SK-N-SH treated with all-trans-retinoic acid at 6 μM for 48 hours (cell line): Measurements from ENCODE around the gene C18orf63.

Experiments used
- CSDC2 ChIP-seq: fragments of 250-450 bp; sonication (Bioruptor Pico); IDR thresholded peaks from 2 replicates; pipeline ENCODE4 v1.5.0; 2020; ENCODE audit warnings: mild to moderate bottlenecking, moderate library complexity
- PPARA ChIP-seq: fragments of 250-450 bp; sonication (Bioruptor Pico); IDR thresholded peaks from 2 replicates; pipeline ENCODE4 v1.5.0; 2020; ENCODE audit warnings: mild to moderate bottlenecking, borderline replicate concordance
- ZNF70 ChIP-seq: fragments of 450-650 bp; formaldehyde crosslinking; IDR thresholded peaks from 2 replicates; pipeline ENCODE4 v1.5.0; 2020; ENCODE audit warnings: mild to moderate bottlenecking, moderate library complexity
- TF ChIP-seq, protein P1 (sequence below): fragments of 250-450 bp; sonication (Bioruptor Pico); IDR thresholded peaks from 2 replicates; pipeline ENCODE4 v1.8.0; 2020; ENCODE audit warnings: mild to moderate bottlenecking, moderate library complexity, borderline replicate concordance

DNA sequence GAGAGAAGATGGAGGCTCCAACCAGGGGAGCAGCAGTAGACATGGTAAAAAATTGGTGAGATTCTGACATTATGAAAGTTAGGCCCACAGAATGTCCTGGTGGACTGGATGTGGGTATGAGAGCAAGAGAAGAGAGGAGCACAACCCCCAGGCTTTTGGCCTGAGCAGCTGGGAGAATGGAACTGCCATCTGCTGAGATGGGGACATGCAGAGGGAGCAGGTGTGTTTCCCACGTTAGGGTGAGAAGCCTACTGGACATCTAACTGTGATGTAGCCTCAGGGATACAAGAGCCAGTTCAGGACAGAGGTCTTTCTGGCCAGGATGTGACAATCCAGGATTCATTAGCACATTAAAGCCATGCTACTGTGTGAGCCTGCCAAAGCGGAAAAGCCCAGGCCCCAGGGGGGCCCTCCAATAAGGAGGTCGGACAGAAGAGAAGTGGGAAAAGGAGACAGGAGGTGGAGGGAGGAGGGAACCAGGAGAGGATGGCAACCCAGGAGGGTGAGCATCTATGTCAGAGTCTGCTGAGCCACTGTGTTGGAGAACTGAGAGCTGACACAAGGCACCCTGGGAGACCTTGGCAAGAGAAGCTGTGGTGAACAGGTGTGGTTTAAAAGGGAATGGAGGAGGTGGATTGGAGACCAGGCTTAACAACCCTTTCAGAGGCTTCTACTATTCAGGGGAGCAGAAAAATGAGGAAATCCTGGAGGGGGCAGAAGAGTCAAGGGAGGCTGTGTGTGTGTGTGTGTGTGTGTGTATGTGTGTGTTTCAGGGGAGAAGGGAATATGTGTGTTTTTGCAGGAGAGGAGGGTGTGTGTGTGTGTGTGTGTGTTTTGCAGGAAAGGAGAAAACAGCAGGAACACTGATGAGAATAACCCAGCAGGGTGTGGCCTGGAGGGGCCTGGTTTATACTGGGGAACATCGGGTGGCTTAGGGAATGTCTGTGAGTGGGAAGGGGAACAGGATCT lies 34.3 kb upstream of the C18orf63 start:
- no peak for TF ChIP-seq PPARA (CRISPR knock-in tag)
- TF ChIP-seq, protein P1, sequence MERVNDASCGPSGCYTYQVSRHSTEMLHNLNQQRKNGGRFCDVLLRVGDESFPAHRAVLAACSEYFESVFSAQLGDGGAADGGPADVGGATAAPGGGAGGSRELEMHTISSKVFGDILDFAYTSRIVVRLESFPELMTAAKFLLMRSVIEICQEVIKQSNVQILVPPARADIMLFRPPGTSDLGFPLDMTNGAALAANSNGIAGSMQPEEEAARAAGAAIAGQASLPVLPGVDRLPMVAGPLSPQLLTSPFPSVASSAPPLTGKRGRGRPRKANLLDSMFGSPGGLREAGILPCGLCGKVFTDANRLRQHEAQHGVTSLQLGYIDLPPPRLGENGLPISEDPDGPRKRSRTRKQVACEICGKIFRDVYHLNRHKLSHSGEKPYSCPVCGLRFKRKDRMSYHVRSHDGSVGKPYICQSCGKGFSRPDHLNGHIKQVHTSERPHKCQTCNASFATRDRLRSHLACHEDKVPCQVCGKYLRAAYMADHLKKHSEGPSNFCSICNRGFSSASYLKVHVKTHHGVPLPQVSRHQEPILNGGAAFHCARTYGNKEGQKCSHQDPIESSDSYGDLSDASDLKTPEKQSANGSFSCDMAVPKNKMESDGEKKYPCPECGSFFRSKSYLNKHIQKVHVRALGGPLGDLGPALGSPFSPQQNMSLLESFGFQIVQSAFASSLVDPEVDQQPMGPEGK (CRISPR knock-in tag), result no peak
- TF ChIP-seq ZNF70 (CRISPR knock-in tag), result no peak
- no peak for TF ChIP-seq CSDC2 (CRISPR knock-in tag)
